GM15510 (cell line): Measurements from ENCODE around the gene TSPEAR.

Experiments
- POLR2A ChIP-seq: IDR thresholded peaks from 3 replicates; pipeline ENCODE4 v1.6.1; 2011; ENCODE audit warnings: borderline replicate concordance; ENCODE audit not compliant: insufficient read length; ENCODE audit errors: extremely low read depth

The TSPEAR gene

DNA sequence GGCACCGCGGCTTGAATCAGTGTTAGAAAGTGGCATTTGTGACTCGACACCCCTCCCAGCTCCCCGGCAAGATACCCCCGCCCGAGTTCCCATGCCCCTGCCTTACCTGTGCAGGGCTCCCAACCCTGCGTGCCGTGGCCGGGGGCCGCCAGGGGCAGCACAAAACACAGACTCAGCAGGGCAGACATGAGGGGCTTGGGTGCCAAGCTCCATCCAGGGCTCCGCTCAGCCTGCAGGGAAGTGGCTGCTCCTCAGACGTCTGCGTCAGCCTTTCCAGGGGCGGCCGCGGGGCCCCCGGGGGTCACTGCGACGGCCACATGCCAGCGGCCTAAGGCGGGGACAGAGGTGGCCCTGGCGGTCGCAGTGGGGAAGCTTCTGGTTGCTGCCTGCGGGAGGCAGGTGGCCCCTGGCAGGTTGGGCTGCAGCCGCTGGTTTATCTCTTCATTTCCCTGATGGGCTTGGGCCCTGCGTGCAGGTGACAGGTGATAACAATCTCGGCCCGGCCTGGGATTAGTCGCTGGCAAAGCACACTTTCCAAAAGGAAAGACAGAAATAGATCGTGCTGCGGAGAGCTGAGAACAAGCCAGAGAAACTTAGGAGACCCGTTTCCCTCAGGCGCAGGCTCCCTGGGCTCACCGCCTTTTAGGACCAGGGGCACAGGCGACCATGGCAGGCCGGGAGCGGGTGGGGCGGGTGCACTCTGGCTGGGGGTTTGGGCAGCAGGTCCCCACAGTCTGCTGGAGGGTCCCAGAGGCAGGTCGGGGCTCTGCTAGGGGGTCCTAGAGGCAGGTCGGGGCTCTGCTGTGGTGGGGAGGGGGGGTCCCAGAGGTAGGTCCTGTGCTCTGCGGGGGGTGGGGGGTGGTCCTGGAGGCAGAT, at the start of gene TSPEAR:
TSS of gene TSPEAR (minus strand) at position 246 of the 876 bp plus-strand sequence. CDS start at position 188, 58 bp downstream.
- TF ChIP-seq POLR2A = no peak

DNA sequence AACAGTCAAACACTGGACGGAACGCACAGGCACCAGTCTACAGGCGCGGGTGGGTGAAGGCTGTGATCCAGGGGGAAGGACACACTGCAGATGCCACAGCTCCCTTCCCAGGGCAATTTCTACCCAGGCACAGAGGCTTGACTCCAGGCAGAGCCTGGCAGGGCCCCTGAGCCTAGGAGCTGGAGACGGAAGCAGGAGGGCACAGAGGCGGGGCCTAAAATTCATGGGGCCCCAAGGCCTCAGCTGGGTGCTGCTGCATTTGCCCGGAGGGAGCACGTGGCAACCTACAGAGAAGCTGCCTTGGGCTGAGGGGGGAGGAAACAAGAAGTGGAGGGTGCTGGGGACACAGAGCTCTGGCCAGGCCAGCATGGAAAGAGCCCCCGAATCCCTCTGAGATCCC, 49.0 kb upstream of the TSPEAR start:
- no peak for TF ChIP-seq POLR2A

DNA sequence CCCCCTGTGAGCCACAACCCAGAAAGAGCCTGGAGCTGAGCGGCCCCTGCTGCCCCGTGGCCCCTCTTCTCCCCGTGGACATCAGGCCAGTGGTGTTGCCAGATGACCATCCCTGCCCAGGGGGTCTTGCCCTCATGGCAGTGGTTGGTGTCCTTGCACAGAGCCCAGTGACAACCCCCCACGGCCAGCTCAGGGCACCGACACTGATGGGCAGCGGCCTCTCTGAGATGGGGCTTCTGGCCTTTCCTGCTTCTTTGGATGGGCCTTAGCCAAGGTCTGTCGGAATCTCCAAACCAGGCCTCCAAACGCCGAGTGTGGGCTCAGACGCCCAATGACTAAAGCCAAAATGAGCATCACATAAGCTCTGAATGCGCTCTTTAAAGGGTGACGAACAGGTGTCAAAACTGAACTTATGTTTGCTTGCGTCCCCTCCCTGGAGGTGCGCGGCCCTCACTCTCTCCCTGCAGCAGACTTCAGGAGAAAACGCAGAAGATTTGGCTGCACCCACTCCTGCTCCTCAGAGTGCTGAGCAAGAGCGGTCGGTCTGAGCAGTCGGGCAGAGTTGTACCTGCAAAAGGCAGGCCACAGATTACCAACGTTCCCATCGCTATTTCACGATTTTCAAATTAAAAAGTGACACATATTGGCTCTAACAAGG, 48.4 kb upstream of the TSPEAR start:
- TF ChIP-seq POLR2A = no peak

DNA sequence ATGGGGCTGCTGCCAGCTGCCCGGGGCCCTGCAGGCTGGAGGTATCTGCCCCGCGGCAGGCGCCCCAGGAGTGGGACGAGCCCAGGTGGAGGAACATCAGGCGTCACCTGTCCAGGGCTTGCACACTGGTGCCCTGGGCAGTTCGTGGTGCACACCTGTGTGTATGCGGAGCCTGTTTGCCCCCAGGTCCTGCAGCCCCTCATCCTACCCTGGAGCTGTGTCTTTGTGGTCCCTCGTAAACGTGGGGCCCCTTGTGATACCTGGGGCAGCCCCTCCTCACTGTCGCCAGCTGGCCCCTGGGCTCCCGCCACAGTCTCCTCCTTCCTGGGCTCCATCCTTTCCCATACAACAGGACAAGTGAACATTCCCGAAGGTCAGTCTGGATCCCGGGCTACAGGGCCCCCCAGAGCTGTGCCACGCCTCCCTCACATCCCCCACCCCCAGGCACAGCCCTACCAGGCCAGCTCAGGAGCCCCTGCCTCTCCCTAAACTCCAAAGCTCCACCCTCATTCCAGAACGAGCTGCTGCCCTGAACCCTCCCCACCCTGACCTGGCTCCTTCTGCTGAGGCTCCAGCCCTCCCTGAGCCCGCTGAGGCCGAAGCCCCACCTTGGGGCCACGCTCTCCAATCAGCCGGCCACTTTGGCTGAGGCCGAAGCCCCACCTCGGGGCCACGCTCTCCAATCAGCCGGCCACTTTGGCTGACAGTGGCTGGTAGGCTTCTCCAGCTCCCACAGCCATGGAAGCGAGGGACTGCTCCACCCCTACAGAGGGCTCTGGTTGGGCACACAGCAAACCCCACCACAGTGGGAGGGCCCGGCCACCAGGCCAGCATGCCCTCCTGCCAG, 47.6 kb upstream of the TSPEAR start:
- TF ChIP-seq POLR2A = no peak

DNA sequence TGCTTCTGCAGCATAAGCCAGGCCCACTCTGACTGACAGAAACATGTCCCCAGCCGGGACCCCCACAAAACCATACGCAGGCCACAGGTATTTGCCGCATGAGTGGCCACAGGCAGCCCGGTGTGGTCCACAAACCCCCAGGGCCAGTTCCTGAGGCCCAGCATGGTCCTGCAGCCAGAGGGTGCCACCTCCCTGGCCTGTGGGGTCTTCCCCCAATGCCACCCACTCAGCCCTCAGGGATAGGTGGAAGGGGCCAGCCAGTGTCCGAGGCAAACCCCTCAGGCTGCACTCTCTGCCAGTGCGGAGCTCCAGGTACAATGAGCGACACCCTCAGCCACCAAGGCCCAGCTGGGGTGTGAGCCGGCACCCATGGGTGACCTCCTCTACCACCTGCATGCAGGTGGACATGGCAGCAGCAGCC, 46.8 kb upstream of the TSPEAR start:
- no peak for TF ChIP-seq POLR2A

DNA sequence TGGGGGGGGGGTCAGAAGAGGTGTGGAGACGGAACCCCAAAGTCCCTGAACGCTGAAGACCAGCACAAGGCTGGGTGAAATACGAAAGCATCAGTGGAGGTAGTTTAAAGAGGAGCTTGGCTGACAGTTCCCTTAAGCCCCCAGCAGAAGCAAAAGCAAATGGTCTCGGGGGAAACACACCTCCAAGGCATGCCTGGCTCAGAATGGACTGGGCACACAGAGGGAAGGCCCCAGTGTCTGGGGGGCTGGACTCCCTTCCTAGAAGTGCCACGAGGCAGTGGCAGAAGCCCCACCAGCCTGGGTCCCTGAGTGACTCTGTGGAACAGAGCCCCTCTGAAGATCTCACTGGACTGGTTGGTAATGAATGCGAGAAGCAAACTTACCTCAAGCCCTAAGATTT, 46.4 kb upstream of the TSPEAR start:
- TF ChIP-seq POLR2A = no peak

DNA sequence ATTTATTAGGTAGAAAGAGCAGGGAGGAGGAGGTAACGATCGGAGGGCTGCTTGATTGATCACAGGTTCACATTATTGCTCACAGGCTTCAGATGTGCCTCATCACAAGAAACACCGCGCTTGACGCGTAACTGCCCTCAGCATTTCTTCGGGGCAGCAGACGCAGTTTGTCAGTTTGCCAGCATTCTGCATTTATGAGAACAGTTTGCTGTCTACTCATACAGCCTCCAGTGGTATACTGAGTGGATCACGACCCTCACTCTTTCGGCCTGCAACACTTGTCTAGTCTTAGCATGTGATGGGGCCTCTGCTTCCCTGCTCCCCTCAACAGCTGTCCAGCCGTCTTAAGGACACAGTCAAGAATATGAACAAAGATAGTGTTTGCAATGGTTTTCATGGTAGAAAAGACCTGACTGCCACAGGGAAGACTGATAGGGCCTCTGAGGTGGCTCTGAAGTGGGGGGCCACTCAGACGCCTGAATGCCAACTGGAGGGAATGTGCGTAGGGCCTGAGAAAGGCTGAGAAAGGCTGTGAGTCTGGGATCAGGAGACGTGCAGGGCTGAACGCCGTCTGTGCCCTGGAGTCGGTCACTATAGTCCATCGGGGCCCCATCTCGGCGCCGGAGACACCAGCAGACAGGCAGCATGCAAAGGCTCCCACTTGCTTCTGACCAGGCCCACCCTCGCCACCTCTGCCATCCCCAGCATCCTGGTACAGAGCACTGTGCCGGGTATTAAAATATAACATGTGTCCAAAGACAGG, 45.2 kb upstream of the TSPEAR start:
- TF ChIP-seq POLR2A = no peak

DNA sequence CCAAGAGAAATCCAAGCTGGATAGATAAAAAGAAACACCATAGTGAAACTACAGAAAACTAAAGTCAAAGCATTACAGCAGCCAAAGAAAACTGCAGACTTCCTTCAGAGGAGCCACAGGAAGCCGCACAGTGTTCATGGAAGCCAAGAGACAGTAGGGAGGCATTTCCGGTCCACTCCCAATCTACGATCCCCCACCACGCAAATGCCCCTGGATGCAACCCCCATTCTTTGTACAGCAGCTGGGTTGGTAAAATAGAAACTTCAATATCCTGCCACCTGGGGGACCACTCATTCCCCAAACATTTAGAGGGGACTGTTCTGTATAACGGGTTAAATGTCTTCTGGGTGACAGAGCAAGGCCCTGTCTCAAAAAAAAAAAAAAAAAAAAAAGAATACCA, 43.9 kb upstream of the TSPEAR start:
- TF ChIP-seq POLR2A = no peak

DNA sequence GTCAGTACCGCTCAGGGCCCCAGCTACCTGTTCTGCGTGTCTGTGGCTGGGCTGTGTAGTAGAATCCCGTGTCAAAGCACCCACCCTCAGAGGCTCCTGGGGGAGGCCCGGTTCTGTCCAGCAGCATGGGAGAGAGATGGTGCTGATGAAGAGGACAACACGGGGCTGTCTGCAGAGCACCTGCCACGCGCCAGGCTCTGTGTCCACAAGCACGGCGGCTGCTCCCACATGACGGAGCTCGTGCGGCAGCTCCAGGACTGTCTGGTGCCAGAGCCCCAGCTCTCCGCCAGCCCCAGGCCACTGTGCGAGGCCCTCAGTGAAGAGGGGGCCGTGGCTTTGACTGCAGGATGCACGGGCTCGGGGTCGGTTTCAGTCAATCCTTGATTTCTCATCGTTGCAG, 42.0 kb upstream of the TSPEAR start:
- TF ChIP-seq POLR2A = no peak

DNA sequence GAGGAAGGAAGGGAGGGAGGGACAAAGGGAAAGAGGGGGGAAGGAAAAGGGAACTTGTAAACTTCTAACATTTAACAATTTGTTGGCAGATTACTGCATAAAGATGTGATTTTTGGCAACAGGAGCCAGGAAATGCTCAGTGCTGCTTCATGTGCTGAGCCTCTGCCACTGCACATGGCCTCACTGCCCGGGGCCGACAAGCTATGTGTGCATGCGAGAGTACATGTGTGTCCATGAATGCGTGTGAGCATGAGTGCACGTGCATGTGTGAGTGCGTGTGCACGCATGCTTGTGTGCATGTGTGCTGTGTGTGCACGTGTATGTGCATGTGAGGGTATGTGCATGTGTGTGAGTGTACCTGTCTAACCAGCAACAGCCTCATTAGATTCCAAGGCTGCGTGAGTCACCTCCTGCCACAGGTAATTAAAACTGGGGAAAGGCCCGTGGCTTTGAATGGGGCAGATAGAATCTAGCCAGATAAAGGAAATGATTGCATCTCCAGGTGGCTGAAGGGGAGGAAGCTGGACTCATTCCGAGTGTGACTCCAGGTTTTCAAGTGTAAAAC, 41.4 kb upstream of the TSPEAR start:
- TF ChIP-seq POLR2A = no peak

DNA sequence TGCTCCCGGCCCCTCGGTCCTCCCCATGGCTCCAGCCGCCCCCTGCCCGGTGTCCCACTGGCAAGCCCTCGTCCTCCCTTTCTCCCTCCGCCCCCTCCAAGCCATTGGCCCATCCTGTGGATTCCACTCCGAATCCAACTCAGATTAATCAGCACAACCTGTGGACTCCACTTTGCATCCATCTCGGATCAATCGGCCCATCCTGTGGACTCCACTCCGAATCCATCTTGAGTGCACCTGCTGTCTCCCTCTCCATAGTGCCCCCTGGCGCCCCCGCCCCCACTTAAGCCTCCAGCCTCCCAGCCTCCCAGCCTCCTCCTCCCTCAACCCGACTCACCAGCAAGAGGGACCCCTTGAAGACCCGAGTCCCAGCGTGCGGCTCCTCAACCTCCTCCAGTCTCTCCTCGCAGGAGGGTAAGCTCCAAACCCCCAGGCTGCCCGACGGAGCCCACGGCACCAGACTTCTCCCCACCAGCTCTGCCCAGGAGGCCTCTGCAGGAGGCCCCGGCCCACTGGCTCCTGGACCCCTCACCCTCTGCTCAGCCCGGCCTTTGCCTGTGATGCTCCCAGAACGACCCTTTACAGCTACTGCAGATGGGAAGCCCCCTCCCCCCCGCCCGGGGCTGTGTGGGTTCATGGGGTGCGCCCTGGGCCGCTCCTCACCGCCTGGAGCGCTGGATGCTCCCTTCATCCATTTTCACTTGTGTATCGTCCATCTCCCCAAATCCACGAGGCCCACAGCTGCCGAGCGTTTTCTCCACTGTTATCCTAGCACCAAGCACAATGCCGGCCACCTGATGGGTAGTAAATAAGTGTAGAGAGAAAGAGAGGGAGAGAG, 40.6 kb upstream of the TSPEAR start:
- no peak for TF ChIP-seq POLR2A

DNA sequence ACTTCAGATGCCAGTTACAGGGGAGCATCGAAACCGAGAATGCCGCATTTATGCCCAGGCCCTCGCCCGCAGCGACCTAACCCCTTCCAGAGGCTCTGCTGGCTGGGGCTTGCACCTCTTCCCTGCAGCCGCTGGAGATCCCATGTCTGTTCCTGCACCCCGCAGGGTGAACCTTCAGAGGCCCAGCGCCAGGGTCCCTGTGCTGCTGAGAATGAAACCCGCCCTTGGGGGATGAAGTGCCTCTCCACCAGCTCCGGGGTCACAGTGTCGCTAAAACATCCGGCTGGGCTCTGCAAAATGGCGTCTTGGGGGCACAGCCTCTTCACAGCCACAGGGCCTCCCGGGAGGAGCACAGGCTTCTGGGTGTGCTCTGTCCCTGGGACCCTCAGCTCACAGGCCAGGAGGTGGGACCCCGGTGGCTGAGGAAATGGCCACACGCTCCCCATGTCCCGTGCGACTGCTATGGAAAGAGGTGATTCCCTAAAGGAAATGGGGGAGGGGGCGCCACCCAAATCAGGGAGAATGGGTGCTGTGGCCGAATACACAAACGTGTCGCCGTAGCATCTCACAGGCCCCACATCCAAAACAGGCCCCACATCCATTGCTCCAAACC, 39.9 kb upstream of the TSPEAR start:
- TF ChIP-seq POLR2A = no peak

DNA sequence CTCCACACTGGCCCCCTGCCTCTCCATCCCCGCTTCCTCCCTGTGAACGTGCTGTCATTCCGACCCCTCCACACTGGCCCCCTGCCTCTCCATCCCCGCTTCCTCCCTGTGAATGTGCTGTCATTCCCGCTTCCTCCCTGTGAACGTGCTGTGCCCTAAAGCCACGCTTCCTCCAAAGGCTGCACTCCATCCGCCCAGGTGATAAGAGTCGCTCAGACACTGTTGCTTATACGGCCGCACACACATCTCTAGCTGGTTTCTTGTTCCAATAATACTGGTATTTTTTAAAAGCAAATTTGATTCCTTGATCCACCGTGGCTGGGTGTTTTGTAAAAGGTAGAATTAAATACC, 39.3 kb upstream of the TSPEAR start:
- TF ChIP-seq POLR2A = no peak
